ENCODE results near the gene TPX2.

DNA sequence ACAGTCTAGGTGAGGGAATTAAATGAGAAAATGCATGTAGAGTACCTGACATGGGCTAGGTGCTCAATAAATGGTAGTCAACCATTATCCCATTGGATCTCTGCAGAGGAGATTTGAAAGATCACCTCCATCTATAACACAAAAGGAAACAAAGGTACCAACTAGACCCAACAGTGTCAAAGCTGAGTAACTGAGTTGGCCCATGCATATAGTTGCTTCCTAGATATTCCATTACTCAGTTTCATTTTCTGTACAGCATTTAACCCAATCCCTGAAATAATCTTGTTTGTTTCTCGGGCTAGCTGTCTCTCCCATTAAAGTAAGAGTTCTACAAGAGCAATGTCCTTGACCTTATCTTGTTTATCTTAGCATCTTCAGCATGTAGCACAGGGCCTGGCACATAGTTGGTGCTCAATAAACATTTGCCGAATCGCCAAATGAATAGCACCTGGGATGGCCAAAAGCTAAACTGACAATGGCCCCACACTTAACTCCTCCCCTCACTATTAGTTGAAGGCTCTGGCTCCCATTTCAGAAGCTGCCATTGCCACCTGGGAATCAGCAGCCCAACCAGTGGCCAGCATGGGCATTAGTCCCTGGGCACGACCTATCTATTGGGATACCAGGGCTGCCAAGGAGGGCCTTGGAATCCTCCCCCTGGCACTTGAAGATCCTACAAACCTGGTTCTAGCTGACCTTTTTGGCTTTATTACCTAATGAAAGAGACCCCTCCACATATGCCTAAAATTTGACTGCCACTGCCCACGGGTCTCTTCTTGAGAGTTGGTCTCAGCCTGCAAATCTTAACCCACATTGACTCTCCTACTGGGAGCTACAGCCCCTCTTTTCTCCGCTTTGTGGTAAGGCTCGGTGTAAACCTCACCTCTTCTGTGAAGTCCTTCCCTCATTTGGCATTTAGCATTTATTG is 39.0 kb upstream of the TPX2 start:
- TF ChIP-seq, protein P1, sequence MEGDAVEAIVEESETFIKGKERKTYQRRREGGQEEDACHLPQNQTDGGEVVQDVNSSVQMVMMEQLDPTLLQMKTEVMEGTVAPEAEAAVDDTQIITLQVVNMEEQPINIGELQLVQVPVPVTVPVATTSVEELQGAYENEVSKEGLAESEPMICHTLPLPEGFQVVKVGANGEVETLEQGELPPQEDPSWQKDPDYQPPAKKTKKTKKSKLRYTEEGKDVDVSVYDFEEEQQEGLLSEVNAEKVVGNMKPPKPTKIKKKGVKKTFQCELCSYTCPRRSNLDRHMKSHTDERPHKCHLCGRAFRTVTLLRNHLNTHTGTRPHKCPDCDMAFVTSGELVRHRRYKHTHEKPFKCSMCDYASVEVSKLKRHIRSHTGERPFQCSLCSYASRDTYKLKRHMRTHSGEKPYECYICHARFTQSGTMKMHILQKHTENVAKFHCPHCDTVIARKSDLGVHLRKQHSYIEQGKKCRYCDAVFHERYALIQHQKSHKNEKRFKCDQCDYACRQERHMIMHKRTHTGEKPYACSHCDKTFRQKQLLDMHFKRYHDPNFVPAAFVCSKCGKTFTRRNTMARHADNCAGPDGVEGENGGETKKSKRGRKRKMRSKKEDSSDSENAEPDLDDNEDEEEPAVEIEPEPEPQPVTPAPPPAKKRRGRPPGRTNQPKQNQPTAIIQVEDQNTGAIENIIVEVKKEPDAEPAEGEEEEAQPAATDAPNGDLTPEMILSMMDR (IDR thresholded peaks at IDR 0.05): no peak
- TF ChIP-seq POLR2AphosphoS5 (IDR thresholded peaks at IDR 0.05): no peak
